Activated CD4-positive, CD25-positive, alpha-beta regulatory T cell treated with anti-CD3 and anti-CD28 coated beads, Interleukin-2, amount 50 U/mL, for 24 hours (primary cell): ENCODE results near the gene IL17D.
A peak's percentile ranks its signal among the peaks of the same experiment; 100 is the strongest.

ENCODE experiments used
- ATAC-seq, 2 donors: fragments of 150-1000 bp; cut with Tn5 transposase; one replicate each; pipeline ENCODE4 v1.10.0; 2021; ENCODE audit warnings: mild to moderate bottlenecking in 1 of 2, moderate library complexity in 1 of 2

The IL17D gene

GRCh38 chr13:20696073-20696472 lies 7.4 kb upstream of the IL17D start:
- no peak for ATAC-seq

- no peak for ATAC-seq
Measured at GRCh38 chr13:20699715-20700114, 3.8 kb upstream of the IL17D start.

GRCh38 chr13:20700288-20700687 lies 3.2 kb upstream of the IL17D start:
- no peak for ATAC-seq

- no peak for ATAC-seq
Measured at GRCh38 chr13:20701461-20701860, 2.0 kb upstream of the IL17D start.

- ATAC-seq, result no peak
Measured at GRCh38 chr13:20702530-20702914, 977 bp upstream of the IL17D start.

- ATAC-seq, result peak; percentile 86 to 90
Measured at GRCh38 chr13:20703780-20704458, 420 bp downstream of the IL17D start.

- no peak for ATAC-seq
Measured at GRCh38 chr13:20704459-20705069, 1.1 kb downstream of the IL17D start.

GRCh38 chr13:20706661-20707060 lies 3.2 kb downstream of the IL17D start:
- no peak for ATAC-seq

- no peak for ATAC-seq
Measured at GRCh38 chr13:20708216-20708615, 4.7 kb downstream of the IL17D start.

- ATAC-seq, result no peak
Measured at GRCh38 chr13:20709369-20709768, 5.9 kb downstream of the IL17D start.

GRCh38 chr13:20709782-20710181 lies 6.3 kb downstream of the IL17D start:
- ATAC-seq, result no peak

- ATAC-seq, result no peak
Measured at GRCh38 chr13:20711301-20712044, 8.0 kb downstream of the IL17D start.

GRCh38 chr13:20713014-20713376 lies 9.5 kb downstream of the IL17D start:
- ATAC-seq, result no peak

- ATAC-seq, result no peak
Measured at GRCh38 chr13:20713751-20714150, 10.3 kb downstream of the IL17D start.

GRCh38 chr13:20714161-20714560 lies 10.7 kb downstream of the IL17D start:
- ATAC-seq, result no peak

- no peak for ATAC-seq
Measured at GRCh38 chr13:20714563-20715329, 11.2 kb downstream of the IL17D start.

- no peak for ATAC-seq
Measured at GRCh38 chr13:20715330-20715712, 11.8 kb downstream of the IL17D start.

- ATAC-seq, result no peak
Measured at GRCh38 chr13:20716951-20717350, 13.5 kb downstream of the IL17D start.

GRCh38 chr13:20717581-20718542 lies 14.4 kb downstream of the IL17D start:
- no peak for ATAC-seq

GRCh38 chr13:20718958-20719566 lies 15.6 kb downstream of the IL17D start:
- no peak for ATAC-seq

- no peak for ATAC-seq
Measured at GRCh38 chr13:20719783-20720182, 16.3 kb downstream of the IL17D start.

GRCh38 chr13:20720499-20720898 lies 17.0 kb downstream of the IL17D start:
- no peak for ATAC-seq
